Measurements from ENCODE around the gene AUTS2.

GRCh38 chr7:69550991-69551390, 47.3 kb upstream of the AUTS2 start:
- no peak for TF ChIP-seq CTCF (IDR thresholded peaks at IDR 0.05)
- TF ChIP-seq POLR2A (IDR thresholded peaks at IDR 0.05) = no peak

Data from thyroid gland (tissue), 4 donors.